GM13976 (cell line): ENCODE results near the gene ACTL8.

Experiments used
- DNase-seq: peaks from one replicate; pipeline ENCODE4 v3.0.0; 2012; ENCODE audit warnings: low spot score
- in situ Hi-C: fragments of 300-500 bp; cut with MboI; formaldehyde crosslinking; loops from one replicate; pipeline ENCODE4 v1.12.0; 2022; ENCODE audit warnings: low sequenced_read_pairs, mixed read lengths, inconsistent platforms; ENCODE audit not compliant: unreplicated experiment
- TF ChIP-seq, protein P1 (sequence below): IDR thresholded peaks from 2 replicates; pipeline ENCODE4 v1.5.1; 2012; ENCODE audit warnings: borderline replicate concordance, mild to moderate bottlenecking; ENCODE audit not compliant: insufficient read depth; ENCODE audit errors: extremely low read depth, missing control alignments, control extremely low read depth

The ACTL8 gene

GRCh38 chr1:17845583-17845982 lies 90.5 kb downstream of the ACTL8 start:
- in situ Hi-C loops = no loop called here
- TF ChIP-seq, protein P1, sequence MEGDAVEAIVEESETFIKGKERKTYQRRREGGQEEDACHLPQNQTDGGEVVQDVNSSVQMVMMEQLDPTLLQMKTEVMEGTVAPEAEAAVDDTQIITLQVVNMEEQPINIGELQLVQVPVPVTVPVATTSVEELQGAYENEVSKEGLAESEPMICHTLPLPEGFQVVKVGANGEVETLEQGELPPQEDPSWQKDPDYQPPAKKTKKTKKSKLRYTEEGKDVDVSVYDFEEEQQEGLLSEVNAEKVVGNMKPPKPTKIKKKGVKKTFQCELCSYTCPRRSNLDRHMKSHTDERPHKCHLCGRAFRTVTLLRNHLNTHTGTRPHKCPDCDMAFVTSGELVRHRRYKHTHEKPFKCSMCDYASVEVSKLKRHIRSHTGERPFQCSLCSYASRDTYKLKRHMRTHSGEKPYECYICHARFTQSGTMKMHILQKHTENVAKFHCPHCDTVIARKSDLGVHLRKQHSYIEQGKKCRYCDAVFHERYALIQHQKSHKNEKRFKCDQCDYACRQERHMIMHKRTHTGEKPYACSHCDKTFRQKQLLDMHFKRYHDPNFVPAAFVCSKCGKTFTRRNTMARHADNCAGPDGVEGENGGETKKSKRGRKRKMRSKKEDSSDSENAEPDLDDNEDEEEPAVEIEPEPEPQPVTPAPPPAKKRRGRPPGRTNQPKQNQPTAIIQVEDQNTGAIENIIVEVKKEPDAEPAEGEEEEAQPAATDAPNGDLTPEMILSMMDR = no peak
- no peak for DNase-seq

GRCh38 chr1:17846341-17846740 lies 91.2 kb downstream of the ACTL8 start:
- TF ChIP-seq, protein P1 = no peak
- DNase-seq = no peak
- in situ Hi-C loops = no loop called here

- DNase-seq = no peak
- in situ Hi-C loops = no loop called here
- TF ChIP-seq, protein P1 = no peak
Observed at GRCh38 chr1:17847111-17847510, 92.0 kb downstream of the ACTL8 start.

- TF ChIP-seq, protein P1 = no peak
- in situ Hi-C loops = no loop called here
- no peak for DNase-seq
Observed at GRCh38 chr1:17849216-17849615, 94.1 kb downstream of the ACTL8 start.

GRCh38 chr1:17851056-17851455 lies 95.9 kb downstream of the ACTL8 start:
- DNase-seq = no peak
- in situ Hi-C loops = no loop called here
- TF ChIP-seq, protein P1 = no peak

DNA sequence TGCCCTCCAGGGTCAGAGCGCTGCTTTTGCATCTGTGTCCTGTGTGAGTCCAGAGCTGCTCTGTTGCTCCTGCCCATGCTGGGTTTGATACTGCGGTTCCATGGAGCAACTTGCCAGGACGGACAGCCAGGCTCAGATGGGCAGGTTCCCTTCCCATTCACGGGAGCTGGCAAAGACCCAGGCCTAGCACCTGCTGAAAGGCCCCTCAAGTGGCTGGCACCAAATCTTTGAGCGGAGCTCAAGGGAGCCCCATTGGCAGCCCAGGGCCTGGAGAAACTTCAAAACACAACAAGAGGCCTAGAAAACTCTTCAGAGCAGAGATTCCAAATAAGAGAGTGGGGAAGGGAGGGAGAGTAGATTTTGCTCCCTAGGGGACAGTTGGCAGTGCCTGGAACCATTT lies 97.2 kb downstream of the ACTL8 start:
- TF ChIP-seq, protein P1 = no peak
- in situ Hi-C loops = no loop called here
- no peak for DNase-seq
